Measurements from ENCODE around the gene WNT3. TPM values are rescaled to one million over a fixed set of nuclear protein-coding genes. Genes with fewer than 3 reads are reported as not detected.

The WNT3 gene
- total and polyA plus RNA-seq, 2 experiments from 2014 or later = 6.1 to 7.3 TPM

GRCh38 chr17:46792071-46792470, 26.4 kb downstream of the WNT3 start:
- no peaks in the 10 kb centered on the region for H3K4me1 ChIP-seq (ENCODE audit: insufficient read depth)
- H2AFZ ChIP-seq = no peak overlapping the region
- H3K4me3 ChIP-seq = no peak overlapping the region
- no peak overlapping the region for H3K4me2 ChIP-seq
- 93% methylated on average over 4 of the region's 4 CpGs for WGBS (ENCODE audit: low lambda C conversion rate, missing lambda C conversion rate)
- no peaks in the 10 kb centered on the region for H3K9me3 ChIP-seq (ENCODE audit: low read depth)
- no peaks in the 10 kb centered on the region for H3K9me2 ChIP-seq (replicated peaks; ENCODE audit: insufficient read depth)
- H4K20me1 ChIP-seq (ENCODE audit: insufficient read depth, poor library complexity, severe bottlenecking) = no peaks in the 10 kb centered on the region
- no peak for DNase-seq (ENCODE audit: low spot score)
- H3K27ac ChIP-seq = no peak overlapping the region
- H3K79me2 ChIP-seq = no peaks in the 10 kb centered on the region
- H3K27me3 ChIP-seq = peaks cover 8% of the 10 kb centered on the region
- H3K36me3 ChIP-seq (replicated peaks; ENCODE audit: insufficient read depth, low read depth) = no peaks in the 10 kb centered on the region
- TF ChIP-seq EZH2phosphoT487 (IDR thresholded peaks at IDR 0.05; ENCODE audit: low read depth, severe bottlenecking, unreplicated experiment) (no peak), EZH2 (IDR thresholded peaks at IDR 0.05; ENCODE audit: borderline replicate concordance) (no peak)
- TF ChIP-seq, protein P1, sequence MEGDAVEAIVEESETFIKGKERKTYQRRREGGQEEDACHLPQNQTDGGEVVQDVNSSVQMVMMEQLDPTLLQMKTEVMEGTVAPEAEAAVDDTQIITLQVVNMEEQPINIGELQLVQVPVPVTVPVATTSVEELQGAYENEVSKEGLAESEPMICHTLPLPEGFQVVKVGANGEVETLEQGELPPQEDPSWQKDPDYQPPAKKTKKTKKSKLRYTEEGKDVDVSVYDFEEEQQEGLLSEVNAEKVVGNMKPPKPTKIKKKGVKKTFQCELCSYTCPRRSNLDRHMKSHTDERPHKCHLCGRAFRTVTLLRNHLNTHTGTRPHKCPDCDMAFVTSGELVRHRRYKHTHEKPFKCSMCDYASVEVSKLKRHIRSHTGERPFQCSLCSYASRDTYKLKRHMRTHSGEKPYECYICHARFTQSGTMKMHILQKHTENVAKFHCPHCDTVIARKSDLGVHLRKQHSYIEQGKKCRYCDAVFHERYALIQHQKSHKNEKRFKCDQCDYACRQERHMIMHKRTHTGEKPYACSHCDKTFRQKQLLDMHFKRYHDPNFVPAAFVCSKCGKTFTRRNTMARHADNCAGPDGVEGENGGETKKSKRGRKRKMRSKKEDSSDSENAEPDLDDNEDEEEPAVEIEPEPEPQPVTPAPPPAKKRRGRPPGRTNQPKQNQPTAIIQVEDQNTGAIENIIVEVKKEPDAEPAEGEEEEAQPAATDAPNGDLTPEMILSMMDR (IDR thresholded peaks at IDR 0.05; ENCODE audit: poor library complexity) = no peak

- H4K20me1 ChIP-seq (ENCODE audit: insufficient read depth, poor library complexity, severe bottlenecking) = no peaks in the 10 kb centered on the region
- H3K27me3 ChIP-seq = peaks cover 8% of the 10 kb centered on the region
- no peak overlapping the region for H3K4me3 ChIP-seq
- TF ChIP-seq, protein P1 (IDR thresholded peaks at IDR 0.05; ENCODE audit: poor library complexity) = no peak
- TF ChIP-seq EZH2phosphoT487 (IDR thresholded peaks at IDR 0.05; ENCODE audit: low read depth, severe bottlenecking, unreplicated experiment) (no peak), EZH2 (IDR thresholded peaks at IDR 0.05; ENCODE audit: borderline replicate concordance) (no peak)
- no peak overlapping the region for H2AFZ ChIP-seq
- H3K9me3 ChIP-seq (ENCODE audit: low read depth) = no peaks in the 10 kb centered on the region
- H3K4me1 ChIP-seq (ENCODE audit: insufficient read depth) = no peaks in the 10 kb centered on the region
- H3K27ac ChIP-seq = no peak overlapping the region
- H3K4me2 ChIP-seq = no peak overlapping the region
- H3K79me2 ChIP-seq = no peaks in the 10 kb centered on the region
- no peaks in the 10 kb centered on the region for H3K36me3 ChIP-seq (replicated peaks; ENCODE audit: insufficient read depth, low read depth)
- DNase-seq (ENCODE audit: low spot score) = no peak
- 57% methylated on average over 5 of the region's 5 CpGs for whole genome bisulfite sequencing (ENCODE audit: low lambda C conversion rate, missing lambda C conversion rate)
- no peaks in the 10 kb centered on the region for H3K9me2 ChIP-seq (replicated peaks; ENCODE audit: insufficient read depth)
Measured at GRCh38 chr17:46791531-46791930, 27.0 kb downstream of the WNT3 start.

- no peaks in the 10 kb centered on the region for H3K79me2 ChIP-seq
- no peaks in the 10 kb centered on the region for H3K9me2 ChIP-seq (replicated peaks; ENCODE audit: insufficient read depth)
- DNase-seq (ENCODE audit: low spot score) = no peak
- no peak overlapping the region for H3K27ac ChIP-seq
- no peaks in the 10 kb centered on the region for H3K36me3 ChIP-seq (replicated peaks; ENCODE audit: insufficient read depth, low read depth)
- H3K27me3 ChIP-seq = no peaks in the 10 kb centered on the region
- no peaks in the 10 kb centered on the region for H4K20me1 ChIP-seq (ENCODE audit: insufficient read depth, poor library complexity, severe bottlenecking)
- H3K4me3 ChIP-seq = no peak overlapping the region
- no peak overlapping the region for H2AFZ ChIP-seq
- TF ChIP-seq EZH2phosphoT487 (IDR thresholded peaks at IDR 0.05; ENCODE audit: low read depth, severe bottlenecking, unreplicated experiment) (no peak), EZH2 (IDR thresholded peaks at IDR 0.05; ENCODE audit: borderline replicate concordance) (no peak)
- TF ChIP-seq, protein P1 (IDR thresholded peaks at IDR 0.05; ENCODE audit: poor library complexity) = no peak
- 58% methylated on average over 3 of the region's 3 CpGs for WGBS (ENCODE audit: low lambda C conversion rate, missing lambda C conversion rate)
- H3K9me3 ChIP-seq (ENCODE audit: low read depth) = no peaks in the 10 kb centered on the region
- no peak overlapping the region for H3K4me2 ChIP-seq
- H3K4me1 ChIP-seq (ENCODE audit: insufficient read depth) = no peaks in the 10 kb centered on the region
Measured at GRCh38 chr17:46790216-46790615, 28.3 kb downstream of the WNT3 start.

- H3K4me2 ChIP-seq = no peak overlapping the region
- no peak overlapping the region for H3K4me3 ChIP-seq
- no peaks in the 10 kb centered on the region for H3K27me3 ChIP-seq
- H3K79me2 ChIP-seq = no peaks in the 10 kb centered on the region
- H3K36me3 ChIP-seq (replicated peaks; ENCODE audit: insufficient read depth, low read depth) = no peaks in the 10 kb centered on the region
- no peaks in the 10 kb centered on the region for H3K9me2 ChIP-seq (replicated peaks; ENCODE audit: insufficient read depth)
- no peaks in the 10 kb centered on the region for H3K4me1 ChIP-seq (ENCODE audit: insufficient read depth)
- 96% methylated on average over 8 of the region's 8 CpGs for WGBS (ENCODE audit: low lambda C conversion rate, missing lambda C conversion rate)
- no peak overlapping the region for H2AFZ ChIP-seq
- no peaks in the 10 kb centered on the region for H4K20me1 ChIP-seq (ENCODE audit: insufficient read depth, poor library complexity, severe bottlenecking)
- TF ChIP-seq EZH2 (IDR thresholded peaks at IDR 0.05; ENCODE audit: borderline replicate concordance) (no peak), EZH2phosphoT487 (IDR thresholded peaks at IDR 0.05; ENCODE audit: low read depth, severe bottlenecking, unreplicated experiment) (no peak)
- TF ChIP-seq, protein P1 (IDR thresholded peaks at IDR 0.05; ENCODE audit: poor library complexity) = no peak
- H3K9me3 ChIP-seq (ENCODE audit: low read depth) = no peaks in the 10 kb centered on the region
- DNase-seq (ENCODE audit: low spot score) = no peak
- no peak overlapping the region for H3K27ac ChIP-seq
Measured at GRCh38 chr17:46789610-46790009, 28.9 kb downstream of the WNT3 start.

Data from hepatocyte (in vitro differentiated cells).